ENCODE measurements around the gene EPHB1.

EPHB1 gene

GRCh38 chr3:134809427-134810051 lies 14.5 kb downstream of the EPHB1 start:
- peak; percentile 59 for DNase-seq

DNA sequence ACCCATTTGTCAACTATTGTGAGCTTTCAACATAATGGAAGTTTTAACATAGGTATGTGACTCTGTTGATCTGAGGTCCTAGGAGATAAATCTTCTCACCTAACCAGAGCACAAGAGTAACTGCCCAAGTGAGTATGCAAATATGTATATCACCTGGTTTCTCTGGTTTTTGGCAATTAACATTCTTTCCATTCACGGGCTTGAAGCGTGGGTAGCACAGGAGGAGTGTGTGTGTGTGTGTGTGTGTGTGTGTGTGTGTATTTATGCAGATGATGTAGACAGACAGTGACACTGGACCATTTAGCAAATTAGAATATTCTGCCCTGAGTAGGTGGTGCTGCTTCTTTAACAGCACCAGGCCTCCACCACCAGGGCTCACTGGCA lies 15.0 kb downstream of the EPHB1 start:
- DNase-seq, result no peak

DNA sequence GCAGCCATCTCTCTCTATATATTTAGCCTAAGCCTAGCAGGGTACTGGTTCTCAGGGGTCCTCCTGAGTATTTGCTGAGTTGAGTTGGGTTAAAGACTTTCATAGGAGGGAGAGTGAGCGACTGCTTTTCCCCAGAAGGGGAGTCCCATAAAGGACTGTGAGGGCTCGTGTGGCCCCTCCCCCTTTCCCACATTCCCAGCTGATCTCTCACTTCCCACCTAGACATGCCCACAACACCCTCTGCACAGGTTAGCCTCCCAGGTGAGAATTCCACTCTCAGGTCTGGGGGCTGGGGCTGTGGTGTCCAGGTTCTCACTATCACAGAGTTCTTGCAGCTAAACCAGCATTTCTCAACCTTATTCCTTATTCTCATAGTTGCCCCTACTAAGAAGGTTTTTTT lies 15.8 kb downstream of the EPHB1 start:
- no peak for DNase-seq

DNA sequence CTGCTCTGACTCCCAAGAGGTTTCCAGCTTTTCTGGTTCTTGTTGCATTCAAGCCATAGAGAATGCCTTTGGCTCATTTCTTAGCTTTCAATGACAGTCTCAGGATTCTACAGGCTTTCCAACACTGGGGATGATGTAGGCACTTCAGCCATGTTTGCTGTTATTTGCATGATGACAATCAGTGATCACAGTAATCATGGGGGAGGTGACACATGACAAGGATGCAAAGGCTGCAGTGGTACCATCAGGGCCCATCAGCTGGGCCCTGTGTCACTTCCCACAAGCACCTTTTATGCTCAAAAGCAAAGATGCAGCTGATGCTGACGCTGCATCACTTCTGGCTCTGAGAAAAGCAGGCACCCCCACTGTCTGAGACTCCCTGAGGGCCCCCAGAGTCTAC lies 18.6 kb downstream of the EPHB1 start:
- DNase-seq, result no peak

GRCh38 chr3:134815519-134815918 lies 20.5 kb downstream of the EPHB1 start:
- no peak for DNase-seq

- DNase-seq, result no peak
Measured at GRCh38 chr3:134816623-134817022, 21.6 kb downstream of the EPHB1 start.

- DNase-seq, result no peak
Measured at GRCh38 chr3:134817297-134817696, 22.2 kb downstream of the EPHB1 start.

DNA sequence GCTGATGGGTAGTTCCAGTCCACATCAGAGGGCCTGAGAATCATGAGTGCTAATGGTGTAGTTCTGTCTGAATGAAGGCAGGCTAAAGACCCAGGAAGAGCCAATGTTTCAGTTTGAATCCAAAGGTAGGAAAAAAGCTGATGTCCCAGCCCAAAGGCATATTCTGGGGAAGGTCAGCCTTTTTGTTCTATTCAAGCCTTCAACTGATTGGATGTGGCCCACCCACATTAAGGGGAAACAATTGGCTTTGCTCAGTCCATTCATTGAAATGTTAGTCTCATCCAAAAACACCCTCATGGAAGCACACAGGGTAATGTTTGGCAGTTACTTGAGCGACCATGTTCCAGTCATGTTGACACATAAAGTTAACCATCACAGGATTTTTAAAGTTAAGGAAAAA lies 25.9 kb downstream of the EPHB1 start:
- no peak for DNase-seq

DNA sequence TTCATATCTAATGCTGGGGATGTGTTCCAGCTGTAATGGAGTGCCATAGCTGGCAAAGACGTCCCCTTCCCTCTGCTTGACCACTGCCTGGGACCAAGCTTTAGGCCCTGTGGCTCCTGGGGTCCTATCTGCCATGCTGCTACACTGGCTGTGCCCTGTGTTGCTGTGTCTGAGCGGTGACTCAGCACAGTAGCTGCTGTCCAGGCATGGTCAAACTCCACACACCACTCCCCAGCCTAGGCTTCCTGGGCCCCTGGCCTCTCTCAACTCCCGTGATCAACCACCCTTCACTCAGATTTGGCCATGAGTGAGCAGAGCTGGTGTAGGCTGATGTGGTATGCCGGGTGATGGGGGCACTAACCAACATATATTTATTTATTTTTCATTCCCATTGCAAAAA lies 27.0 kb downstream of the EPHB1 start:
- DNase-seq, result no peak

DNA sequence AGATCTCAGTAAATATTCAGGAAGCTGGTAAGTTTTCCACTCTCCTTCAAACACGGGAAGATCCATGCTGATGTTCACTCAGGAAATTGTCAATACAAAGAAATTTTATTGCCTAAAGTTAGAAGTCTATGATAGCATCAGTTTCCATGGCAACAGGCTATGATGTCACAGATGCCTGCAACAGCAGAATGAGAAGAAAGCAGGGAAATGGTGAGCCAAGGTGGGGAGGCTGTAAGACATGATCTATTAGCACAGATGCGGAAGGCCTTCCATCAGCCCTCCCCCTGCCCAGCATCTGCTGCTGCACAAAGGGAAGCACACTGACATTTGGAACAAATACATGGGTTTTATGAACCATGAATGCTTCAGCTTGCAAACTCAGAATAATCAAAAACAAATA lies 28.6 kb downstream of the EPHB1 start:
- no peak for DNase-seq

GRCh38 chr3:134824791-134825190 lies 29.7 kb downstream of the EPHB1 start:
- no peak for DNase-seq

- DNase-seq, result no peak
Measured at GRCh38 chr3:134827213-134827612, 32.2 kb downstream of the EPHB1 start.

GRCh38 chr3:134829721-134830120 lies 34.7 kb downstream of the EPHB1 start:
- DNase-seq, result no peak

DNA sequence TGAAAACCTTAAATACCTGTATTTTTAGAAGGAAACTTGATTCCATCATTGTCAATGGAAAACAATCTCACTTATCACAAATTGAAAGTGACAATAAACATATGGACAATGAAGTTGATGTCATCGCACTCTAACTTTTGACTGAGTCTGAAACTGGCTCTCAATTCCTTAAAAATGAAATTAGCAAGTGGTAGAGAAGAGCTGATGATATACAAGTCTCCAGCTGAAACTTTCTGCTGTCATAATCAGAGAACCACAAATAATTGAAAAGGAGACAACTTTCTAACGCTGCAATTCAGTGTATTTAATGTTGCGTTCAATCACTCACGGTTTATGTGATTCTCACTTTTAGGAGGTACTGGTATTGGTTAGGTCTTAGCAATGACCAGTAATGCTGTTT lies 37.5 kb downstream of the EPHB1 start:
- no peak for DNase-seq

GRCh38 chr3:134833453-134834163 lies 38.5 kb downstream of the EPHB1 start:
- DNase-seq, result no peak

DNA sequence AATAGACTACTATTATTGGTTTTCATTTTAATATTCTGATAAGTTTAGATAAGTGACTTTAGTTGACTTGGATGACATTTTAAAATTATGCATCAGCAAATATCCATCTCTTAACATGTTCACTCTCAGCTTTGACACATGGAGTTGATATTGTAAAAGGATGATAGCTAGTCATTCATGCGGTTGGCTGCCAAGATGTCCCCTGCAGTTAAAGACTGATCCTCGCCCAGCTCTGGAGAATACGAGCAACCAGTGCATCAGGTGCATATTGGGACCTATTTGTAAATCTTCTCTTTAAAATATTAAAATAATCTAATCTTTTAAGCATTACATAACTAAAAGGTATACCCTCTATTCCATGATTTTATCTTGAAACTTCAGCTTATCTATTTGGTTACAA lies 41.9 kb downstream of the EPHB1 start:
- DNase-seq, result no peak

GRCh38 chr3:134838599-134838998 lies 43.5 kb downstream of the EPHB1 start:
- DNase-seq, result no peak

- DNase-seq, result no peak
Measured at GRCh38 chr3:134839422-134839821, 44.4 kb downstream of the EPHB1 start.

- DNase-seq, result no peak
Measured at GRCh38 chr3:134839990-134840389, 44.9 kb downstream of the EPHB1 start.

GRCh38 chr3:134840459-134840858 lies 45.4 kb downstream of the EPHB1 start:
- no peak for DNase-seq

GRCh38 chr3:134846084-134846483 lies 51.0 kb downstream of the EPHB1 start:
- DNase-seq, result no peak

DNA sequence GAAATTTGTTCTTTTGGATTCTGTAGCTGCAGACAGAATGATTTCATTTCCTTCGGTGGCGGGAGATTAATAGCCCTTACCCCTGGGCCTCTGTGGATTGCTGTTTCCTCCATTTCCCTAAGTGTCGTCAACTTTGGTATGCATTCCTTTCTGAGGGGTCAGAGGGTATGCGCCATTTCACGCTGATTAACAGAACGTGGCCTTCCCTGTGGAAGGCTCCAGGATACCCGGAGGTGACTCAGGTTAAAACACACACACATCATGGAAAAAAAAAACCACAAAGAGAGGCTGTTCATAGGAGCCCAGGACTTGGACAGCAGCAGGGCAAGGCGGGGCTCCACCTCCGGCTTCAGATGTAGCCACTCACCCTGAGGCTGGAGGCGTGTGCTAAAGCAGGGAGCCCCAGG lies 51.9 kb downstream of the EPHB1 start:
- no peak for DNase-seq

- DNase-seq, result no peak
Measured at GRCh38 chr3:134847349-134847748, 52.3 kb downstream of the EPHB1 start.

- no peak for DNase-seq
Measured at GRCh38 chr3:134849561-134849960, 54.5 kb downstream of the EPHB1 start.

DNA sequence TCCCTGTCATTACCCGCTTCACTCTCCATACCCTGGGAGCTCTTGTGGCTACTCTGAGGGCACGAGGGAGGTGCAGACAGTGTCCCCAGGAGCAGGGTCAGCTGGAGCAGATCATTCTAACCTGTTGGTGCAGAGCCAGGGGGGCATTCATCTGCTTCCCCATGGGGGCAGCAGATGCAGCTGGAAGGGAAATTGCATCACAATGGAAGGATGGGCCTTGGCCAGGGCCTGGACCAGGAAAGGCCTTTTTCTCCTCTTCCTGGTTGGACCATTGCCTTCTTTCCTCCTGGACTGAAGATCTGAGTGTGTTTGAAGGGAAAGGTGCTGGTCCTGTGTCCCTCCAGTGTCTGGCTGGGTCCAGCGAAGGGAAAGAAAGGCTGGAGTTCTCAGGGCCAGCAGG lies 55.7 kb downstream of the EPHB1 start:
- no peak for DNase-seq

Data from NCI-H1105 treated with DMSO at 0.1 percent for 48 hours (cell line).